GM18502 (cell line): Measurements from ENCODE around the gene LETMD1.
"Not testable (repeated sequence)": the region's sequence is repeated elsewhere in the genome, so short reads cannot be mapped to it uniquely, and the experiment has no call there.

ENCODE experiments used
- ATAC-seq: cut with Tn5 transposase; IDR thresholded peaks from one replicate; pipeline ENCODE4 v1.9.1; 2021; ENCODE audit warnings: mild to moderate bottlenecking; ENCODE audit not compliant: unreplicated experiment, poor library complexity

The LETMD1 gene

GRCh38 chr12:51075390-51075789 lies 27.3 kb downstream of the LETMD1 start:
- ATAC-seq = no peak

GRCh38 chr12:51076236-51076930 lies 28.3 kb downstream of the LETMD1 start:
- ATAC-seq = no peak

GRCh38 chr12:51077930-51078329 lies 29.8 kb downstream of the LETMD1 start:
- ATAC-seq = no peak

GRCh38 chr12:51078346-51078745 lies 30.2 kb downstream of the LETMD1 start:
- not testable (repeated sequence) for ATAC-seq

GRCh38 chr12:51078866-51079265 lies 30.7 kb downstream of the LETMD1 start:
- ATAC-seq = not testable (repeated sequence)

DNA sequence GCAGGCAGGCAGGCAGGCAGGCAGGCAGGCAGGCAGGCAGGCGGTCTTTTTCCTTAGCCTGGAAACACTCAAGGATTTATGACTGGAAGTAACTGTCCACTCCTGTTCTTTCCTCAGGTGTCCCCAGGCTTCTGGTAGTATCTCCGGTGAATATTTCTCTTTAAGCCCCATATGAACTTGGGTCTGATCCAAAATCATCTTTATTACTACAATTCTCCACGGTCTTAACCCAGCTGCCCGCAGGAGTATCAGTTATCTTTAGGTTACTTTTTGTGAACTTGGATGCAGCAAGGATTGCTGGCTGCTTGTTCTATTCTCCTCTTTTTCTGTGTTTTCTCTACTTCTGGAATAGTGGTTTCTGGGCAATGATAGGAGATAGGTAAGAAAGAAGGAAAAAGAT lies 32.0 kb downstream of the LETMD1 start:
- no peak for ATAC-seq

GRCh38 chr12:51081421-51081820 lies 33.3 kb downstream of the LETMD1 start:
- ATAC-seq = no peak

DNA sequence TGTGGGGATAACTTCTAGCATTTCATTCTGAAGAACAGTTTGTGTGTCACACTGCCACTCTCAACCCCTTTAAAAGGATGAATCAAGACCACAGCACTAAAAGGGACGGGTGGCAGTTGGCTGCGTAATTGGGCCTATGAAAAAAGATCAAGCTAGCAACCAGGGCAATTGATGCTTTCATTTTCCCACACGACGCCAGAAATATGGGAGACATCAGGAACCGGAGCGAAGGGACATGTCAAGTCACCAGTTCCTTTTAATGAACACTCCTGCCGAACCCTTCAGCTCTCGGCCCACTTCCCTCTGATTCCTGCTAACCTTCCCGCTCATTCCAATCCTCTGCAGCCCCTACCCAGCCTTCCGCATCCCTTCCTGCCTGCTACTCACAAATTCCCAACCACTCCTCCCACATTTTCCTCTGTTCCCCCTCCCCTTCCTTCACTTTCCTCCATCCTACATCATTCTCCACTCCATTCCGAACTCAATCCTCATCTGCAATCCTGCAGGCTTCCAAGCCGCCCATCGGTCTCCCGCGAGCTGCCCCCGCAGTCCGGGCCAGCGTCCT lies 34.5 kb downstream of the LETMD1 start:
- no peak for ATAC-seq

GRCh38 chr12:51083126-51083833 lies 35.2 kb downstream of the LETMD1 start, which contains the start of gene CSRNP2:
Gene CSRNP2 (minus strand): TSS chr12:51083596. CDS start chr12:51076561, 7,035 bp downstream.
- peak; percentile 98 for ATAC-seq

DNA sequence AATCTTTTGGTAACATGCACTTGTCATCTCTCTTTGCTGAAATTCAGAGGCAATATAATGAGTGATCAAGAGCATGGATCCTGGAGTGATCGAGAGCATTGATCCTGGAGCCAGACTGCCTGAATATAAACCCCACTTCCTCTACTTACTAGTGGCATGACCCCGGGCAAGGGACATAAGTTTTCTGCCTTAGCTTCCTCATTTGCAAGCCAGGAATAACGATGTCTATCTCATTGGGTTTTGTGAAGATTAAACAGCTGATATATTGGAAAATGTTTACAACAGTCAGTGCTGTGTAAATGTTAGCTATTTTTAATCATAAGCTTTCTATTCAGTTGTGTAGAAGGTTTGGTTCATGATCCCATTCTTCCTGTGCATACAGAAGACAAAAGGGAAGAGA lies 37.6 kb downstream of the LETMD1 start:
- ATAC-seq = no peak

GRCh38 chr12:51086933-51087332 lies 38.8 kb downstream of the LETMD1 start:
- ATAC-seq = no peak

GRCh38 chr12:51087818-51088217 lies 39.7 kb downstream of the LETMD1 start:
- no peak for ATAC-seq

DNA sequence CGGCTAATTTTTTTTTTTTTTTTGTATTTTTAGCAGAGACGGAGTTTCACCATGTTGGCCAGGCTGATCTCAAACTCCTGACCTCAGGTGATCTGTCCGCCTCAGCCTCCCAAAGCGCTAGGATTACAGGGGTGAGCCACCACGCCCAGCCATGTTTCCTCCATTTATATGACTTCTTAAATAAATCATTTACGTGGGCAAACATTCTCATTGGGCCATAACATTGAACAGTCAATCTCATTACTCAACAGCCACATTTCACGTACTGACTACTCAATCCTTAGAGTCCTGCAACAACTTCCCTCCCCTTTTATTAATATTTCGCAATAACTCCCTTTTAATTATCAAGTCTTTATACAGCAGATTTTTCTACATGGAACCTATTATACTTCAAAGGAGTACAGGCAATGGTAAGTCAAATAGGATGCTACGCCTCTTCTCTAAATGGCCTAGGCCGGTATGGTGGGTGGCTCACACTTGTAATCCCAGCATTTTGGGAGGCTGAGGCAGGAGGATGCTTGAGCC lies 42.6 kb downstream of the LETMD1 start:
- ATAC-seq = no peak

DNA sequence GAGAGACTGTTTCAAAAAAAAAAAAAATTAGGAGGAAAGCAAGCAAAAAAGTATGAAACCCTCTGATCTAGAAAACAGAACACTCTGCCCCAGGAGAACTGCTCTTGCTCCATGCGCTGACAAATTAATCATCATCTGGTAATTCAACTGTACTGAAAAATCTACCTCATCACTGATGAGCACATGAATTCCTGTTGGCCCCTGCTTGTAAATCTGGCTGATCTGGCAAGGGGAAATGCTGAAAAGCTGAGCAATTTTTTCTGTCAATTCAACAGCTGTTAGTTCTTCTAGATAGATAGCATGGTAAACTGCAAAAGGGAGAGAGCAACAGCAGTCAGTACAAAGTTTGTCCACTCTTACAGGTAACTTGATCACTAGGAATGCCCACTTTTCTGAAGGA lies 50.5 kb downstream of the LETMD1 start:
- no peak for ATAC-seq

- no peak for ATAC-seq
Measured at GRCh38 chr12:51103977-51104376, 55.9 kb downstream of the LETMD1 start.

- ATAC-seq = no peak
Measured at GRCh38 chr12:51108136-51108535, 60.0 kb downstream of the LETMD1 start.
